ENCODE data around the gene MOAP1.

Gene MOAP1

GRCh38 chr14:93184391-93185348 is at the start of gene MOAP1, which contains the start of gene LYSET (continued):
- TF ChIP-seq ZNF692 (tag by site-specific recombination; IDR thresholded peaks at IDR 0.05) (peak; percentile 75), ZNF521 (tag by site-specific recombination; IDR thresholded peaks at IDR 0.05) (no peak), ZNF670 (tag by site-specific recombination; IDR thresholded peaks at IDR 0.05; ENCODE audit: low read depth) (no peak), SP7 (tag by site-specific recombination; IDR thresholded peaks at IDR 0.05) (peak; percentile 78), KLF1 (tag by site-specific recombination; IDR thresholded peaks at IDR 0.05) (peak; percentile 50), ZNF791 (tag by site-specific recombination; IDR thresholded peaks at IDR 0.05) (no peak), HIC1 (tag by site-specific recombination; IDR thresholded peaks at IDR 0.05) (0 out of 2 replicates have a peak, but pooled peaks have one; percentile 17), HOXD13 (CRISPR knock-in tag; IDR thresholded peaks at IDR 0.05; ENCODE audit: borderline replicate concordance) (no peak), YY2 (tag by site-specific recombination; IDR thresholded peaks at IDR 0.05) (no peak; the same call in 1 of the 2 replicates), ZNF843 (tag by site-specific recombination; IDR thresholded peaks at IDR 0.05) (0 out of 2 replicates have a peak, but pooled peaks have one; percentile 25), ZNF266 (tag by site-specific recombination; IDR thresholded peaks at IDR 0.05; ENCODE audit: low read depth) (no peak), ZSCAN16 (tag by site-specific recombination; IDR thresholded peaks at IDR 0.05) (peak; percentile 45; the same call in 1 of the 2 replicates), ZNF624 (tag by site-specific recombination; IDR thresholded peaks at IDR 0.05) (no peak), ZNF239 (tag by site-specific recombination; IDR thresholded peaks at IDR 0.05) (no peak), ZSCAN23 (tag by site-specific recombination; IDR thresholded peaks at IDR 0.05) (no peak), ZNF37A (tag by site-specific recombination; IDR thresholded peaks at IDR 0.05) (no peak), RBAK (tag by site-specific recombination; IDR thresholded peaks at IDR 0.05) (no peak), ZNF76 (tag by site-specific recombination; IDR thresholded peaks at IDR 0.05; ENCODE audit: borderline replicate concordance, low read depth) (peak; percentile 59; the same call in 1 of the 2 replicates), FEZF1 (tag by site-specific recombination; IDR thresholded peaks at IDR 0.05) (no peak), PRDM2 (tag by site-specific recombination; IDR thresholded peaks at IDR 0.05; ENCODE audit: borderline replicate concordance) (no peak), ZNF837 (tag by site-specific recombination; IDR thresholded peaks at IDR 0.05) (no peak), ZNF830 (tag by site-specific recombination; IDR thresholded peaks at IDR 0.05; ENCODE audit: low read depth) (no peak), SP2 (tag by site-specific recombination; IDR thresholded peaks at IDR 0.05) (peak; percentile 70), ZNF157 (tag by site-specific recombination; IDR thresholded peaks at IDR 0.05) (no peak), PRDM6 (tag by site-specific recombination; IDR thresholded peaks at IDR 0.05) (no peak), PATZ1 (tag by site-specific recombination; IDR thresholded peaks at IDR 0.05) (peak; percentile 78)
